Right ventricle myocardium inferior (tissue), 1 donor: ENCODE data around the gene SRPK1. TPM values are rescaled to one million over a fixed set of nuclear protein-coding genes. Genes with fewer than 3 reads are reported as not detected.
A peak's percentile ranks its signal among the peaks of the same experiment; 100 is the strongest.
"Not testable (repeated sequence)": the region's sequence is repeated elsewhere in the genome, so short reads cannot be mapped to it uniquely, and the experiment has no call there.

Experiments
- ATAC-seq: fragments of 200-7000 bp; cut with Tn5 transposase; one replicate; pipeline ENCODE4 v1.9.1; 2020; ENCODE audit warnings: mild to moderate bottlenecking, moderate library complexity
- DNase-seq: peaks from one replicate; pipeline ENCODE4 v3.0.0; 2021; ENCODE audit errors: missing footprints
- intact Hi-C: fragments of 100-400 bp; cut with DNase I; formaldehyde crosslinking; loops from one replicate; pipeline ENCODE4 v1.11.0; 2022
- total RNA-seq: library from RNA; stranded (reverse); fragmentation: NEBNext Ultra II Directional; extraction: Animal tissue kit (Norgen Biotek cat#: 25700); gene quantifications from one replicate; pipeline ENCODE4 v1.2.1, GENCODE V29; 2021
- donor health status: DM: no; HTN: yes; CAD: no; lungs with severe emphysema.

The SRPK1 gene
- total RNA-seq, 1 donor from 2014 or later, result 18.7 TPM

DNA sequence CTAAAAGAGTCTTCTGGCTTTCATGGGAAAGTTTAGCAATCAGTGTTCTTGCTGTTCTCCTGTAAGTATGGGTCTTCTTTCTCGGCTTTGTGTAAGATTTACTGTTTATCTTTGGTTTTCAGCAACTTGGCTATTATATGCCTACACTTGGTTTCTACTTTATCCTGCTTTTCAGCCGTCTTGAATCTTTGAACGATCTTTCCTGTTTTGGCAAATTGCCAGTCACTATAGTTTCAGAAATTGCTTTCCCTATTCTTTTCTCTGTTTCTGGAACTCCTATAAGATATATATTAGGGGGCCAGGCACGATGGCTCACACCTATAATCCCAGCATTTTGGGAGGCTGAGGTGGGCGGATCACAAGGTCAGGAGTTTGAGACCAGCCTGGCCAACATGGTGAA is 14.6 kb upstream of the SRPK1 start:
- DNase-seq, result no peak
- intact Hi-C loops, result no loop called here

DNA sequence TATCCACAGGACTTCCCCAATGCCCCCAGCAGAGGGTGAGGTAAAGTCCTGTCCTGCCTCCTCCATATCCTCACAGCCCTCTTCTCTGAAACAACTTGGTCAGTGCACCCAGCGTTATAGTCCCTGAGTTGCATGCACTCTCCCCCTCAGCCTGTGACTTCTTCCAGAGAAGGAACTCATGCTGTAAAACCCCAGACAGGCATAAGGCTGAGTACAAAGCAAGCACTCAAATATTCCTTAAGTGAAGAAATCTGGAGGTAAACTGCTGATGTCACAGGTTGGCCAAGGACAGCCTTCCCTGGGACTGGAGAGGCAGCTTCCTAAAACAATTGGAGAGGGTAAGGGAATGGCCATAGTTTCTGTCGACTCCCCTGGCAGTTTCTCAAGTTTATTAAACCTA is 12.9 kb upstream of the SRPK1 start:
- intact Hi-C loops, result no loop called here
- no peak for DNase-seq
- ATAC-seq, result no peak

More for the DNA sequence above, 14.6 kb upstream of the SRPK1 start:
- ATAC-seq, result no peak

DNA sequence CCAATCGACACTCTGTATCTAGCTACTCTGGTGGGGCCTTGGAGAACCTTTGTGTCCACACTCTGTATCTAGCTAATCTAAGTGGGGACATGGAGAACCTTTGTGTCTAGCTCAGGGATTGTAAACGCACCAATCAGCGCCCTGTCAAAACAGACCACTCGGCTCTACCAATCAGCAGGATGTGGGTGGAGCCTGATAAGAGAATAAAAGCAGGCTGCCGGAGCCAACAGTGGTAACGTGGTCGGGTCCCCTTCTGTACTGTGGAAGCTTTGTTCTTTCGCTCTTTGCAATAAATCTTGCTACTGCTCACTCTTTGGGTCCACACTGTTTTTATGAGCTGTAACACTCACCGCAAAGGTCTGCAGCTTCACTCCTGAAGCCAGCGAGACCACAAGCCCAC is 11.0 kb upstream of the SRPK1 start:
- intact Hi-C loops, ATAC-seq, DNase-seq: not testable (repeated sequence)

DNA sequence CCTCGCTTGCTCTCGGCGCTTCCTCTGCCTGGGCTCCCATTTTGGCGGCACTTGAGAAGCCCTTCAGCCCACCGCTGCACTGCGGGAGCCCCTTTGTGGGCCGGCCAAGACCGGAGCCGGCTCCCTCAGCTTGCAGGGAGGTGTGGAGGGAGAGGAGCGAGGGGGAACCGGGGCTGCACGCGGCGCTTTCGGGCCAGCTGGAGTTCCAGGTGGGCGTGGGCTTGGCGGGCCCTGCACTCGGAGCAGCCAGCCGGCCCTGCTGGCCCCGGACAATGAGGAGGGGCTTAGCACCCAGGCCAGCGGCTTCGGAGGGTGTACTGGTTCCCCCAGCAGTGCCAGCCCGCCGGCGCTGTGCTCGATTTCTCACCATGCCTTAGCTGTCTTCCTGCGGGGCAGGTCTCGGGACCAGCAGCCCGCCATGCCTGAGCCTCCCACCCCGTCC is 10.2 kb upstream of the SRPK1 start:
- DNase-seq, result no peak
- intact Hi-C loops, result no loop called here
- ATAC-seq, result no peak

DNA sequence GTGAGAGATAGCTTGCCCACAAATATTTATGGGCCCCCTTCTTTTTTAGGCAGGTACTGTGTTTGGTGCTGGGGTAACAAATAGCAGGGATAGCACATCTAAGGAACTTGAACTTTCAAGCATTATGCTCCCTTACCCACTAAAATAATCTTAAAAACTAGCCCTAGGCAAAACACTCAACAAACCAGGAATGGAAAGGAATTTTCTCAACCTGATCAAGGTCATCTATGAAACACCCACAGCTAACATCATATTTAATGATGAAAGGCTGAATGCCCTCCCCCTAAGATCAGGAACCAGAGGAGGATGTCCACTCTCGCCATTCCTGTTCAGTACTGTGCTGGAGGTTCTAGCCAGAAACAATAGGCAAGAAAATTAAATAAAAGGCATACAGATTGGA is 8.7 kb upstream of the SRPK1 start:
- ATAC-seq, result no peak
- no peak for DNase-seq
- intact Hi-C loops, result no loop called here

DNA sequence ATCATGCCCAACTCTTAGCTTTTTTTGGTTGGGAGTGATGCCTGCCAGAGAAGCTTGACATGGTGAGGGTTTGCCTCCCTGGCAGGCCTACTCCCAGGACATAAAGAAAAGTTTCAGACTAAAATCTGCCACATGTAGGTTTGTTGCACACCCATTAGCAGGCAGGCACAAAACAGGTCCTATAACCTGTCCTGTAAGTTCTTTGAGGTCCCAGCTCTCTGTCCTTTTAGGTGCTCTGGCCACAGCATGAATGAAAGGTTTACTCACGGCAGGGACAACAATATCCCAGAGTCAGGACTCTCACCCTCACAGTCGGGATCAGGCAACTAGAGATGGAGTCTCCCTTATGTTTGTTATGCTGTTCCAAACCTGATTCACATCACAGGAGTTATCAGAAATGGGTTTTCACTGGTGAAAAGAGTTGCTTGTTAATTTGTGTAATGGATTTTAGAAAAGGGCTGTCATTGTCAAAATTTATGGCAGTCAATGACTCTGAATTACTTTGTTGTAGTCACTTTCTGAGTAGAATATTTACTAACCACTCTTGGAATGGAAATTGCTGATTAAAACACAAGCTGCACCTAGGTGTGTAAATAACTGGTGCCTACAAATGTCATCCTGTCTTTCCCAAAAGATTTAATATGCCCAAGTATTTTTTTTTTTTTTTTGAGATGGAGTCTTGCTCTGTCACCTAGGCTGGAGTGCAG is 5.8 kb upstream of the SRPK1 start:
- no peak for ATAC-seq
- intact Hi-C loops, result no loop called here
- no peak for DNase-seq

DNA sequence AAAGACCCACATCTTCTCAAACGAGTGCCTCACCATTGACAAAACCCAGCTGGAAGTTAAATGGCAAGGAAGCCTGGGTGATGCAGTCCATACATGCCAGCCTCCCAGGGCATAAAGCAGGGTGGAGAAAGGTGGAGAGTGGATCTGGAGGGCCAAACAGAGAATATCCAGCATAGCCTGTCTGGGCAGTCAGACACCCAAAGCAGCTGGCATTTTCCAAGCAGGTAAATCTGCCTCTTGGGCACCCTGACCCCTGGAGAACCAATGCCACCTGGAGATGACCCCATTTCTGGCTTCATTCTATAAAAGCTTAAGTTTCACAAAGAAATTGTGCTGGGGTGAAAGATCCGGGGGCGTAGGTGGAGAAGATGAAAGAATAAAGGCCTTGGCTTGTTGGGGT is 5.1 kb upstream of the SRPK1 start:
- intact Hi-C loops, result no loop called here
- no peak for ATAC-seq

DNA sequence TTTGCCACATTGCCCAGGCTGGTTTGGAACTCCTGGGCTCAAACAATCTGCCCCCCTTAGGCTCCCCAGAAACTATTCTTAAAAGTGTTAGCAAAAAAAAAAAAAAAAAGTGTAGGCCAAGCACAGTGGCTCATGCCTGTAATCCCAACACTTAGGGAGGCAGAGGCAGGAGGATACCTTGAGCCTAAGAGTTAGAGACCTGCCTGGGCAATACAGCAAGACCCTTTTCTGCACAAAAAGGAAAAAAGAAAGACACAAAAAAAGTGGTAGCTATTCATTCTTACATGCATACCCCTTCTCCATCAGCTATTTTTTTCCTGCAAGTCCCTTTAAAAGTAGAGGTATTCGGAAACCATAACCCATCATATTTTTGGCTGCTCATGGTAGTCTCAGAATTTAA is 3.2 kb upstream of the SRPK1 start:
- DNase-seq, result no peak
- no peak for ATAC-seq
- intact Hi-C loops, result no loop called here

More for the DNA sequence above, 5.1 kb upstream of the SRPK1 start:
- no peak for DNase-seq

DNA sequence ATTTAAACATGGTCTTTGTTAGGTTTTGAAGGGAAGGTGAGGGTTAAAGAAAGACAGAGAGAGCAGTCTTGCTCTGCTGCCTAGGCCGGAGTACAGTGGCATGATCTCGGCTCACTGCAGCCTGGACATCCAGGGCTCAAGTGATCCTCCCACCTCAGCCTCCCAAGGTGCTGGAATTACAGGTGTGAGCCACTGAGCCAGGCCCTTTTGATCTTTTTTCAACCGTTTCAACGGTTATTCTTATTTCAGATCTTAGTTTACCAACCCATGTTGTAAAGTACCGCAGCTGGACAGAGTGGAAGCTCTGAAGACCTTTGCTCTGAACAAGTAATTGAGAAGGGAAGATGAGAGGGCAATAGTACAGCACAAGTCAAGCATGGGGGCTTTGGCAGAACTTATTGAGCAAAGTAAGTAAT is 1.2 kb upstream of the SRPK1 start:
- ATAC-seq, result no peak
- intact Hi-C loops, result no loop called here
- no peak for DNase-seq

DNA sequence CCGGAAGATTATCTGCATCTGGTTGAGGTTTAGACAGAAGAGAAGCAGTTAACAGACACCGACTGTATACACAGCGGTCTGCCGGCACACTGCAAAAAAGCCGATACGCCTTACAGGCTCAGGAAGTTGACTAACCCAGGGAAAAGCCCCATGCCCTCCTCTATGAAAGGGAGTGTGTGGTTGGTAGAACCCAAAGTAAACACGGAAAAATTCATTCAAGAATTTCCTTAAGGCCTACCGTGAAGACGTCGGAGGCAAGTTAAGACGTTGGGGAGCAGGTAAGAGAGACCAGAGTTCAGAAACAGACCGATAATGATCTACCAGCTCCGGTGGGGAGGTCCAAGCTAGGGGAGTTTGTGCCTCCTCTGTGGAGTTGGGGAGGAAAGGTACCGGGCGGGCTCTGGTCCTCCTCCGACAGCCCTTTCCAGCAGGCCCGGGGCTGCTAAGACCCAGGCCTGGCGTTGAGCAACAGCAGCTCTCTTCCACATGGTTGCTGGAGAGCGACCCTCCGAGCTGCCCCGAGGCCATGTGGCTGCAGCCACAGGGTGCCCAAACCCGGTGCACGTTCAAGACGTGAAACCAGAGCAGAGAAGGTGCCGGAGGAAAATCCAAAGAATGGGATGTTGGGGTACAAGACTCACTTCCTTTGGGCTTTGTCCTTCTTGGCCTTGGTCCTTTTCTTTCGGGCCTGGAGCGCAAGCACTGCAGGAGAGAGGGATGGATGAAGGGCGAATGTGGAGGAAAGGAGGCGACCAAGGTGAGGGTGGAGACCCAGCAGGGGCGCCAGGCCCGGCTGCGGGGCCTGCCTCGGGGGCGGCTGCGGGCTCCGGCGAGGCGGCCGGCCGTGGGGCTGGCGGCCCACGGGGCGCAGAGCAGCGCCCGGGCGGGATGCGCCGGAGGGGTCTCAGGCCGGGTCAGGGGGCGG is 809 bp downstream of the SRPK1 start:
- DNase-seq (no peak), ATAC-seq (peak; percentile 15)
- intact Hi-C loops, result no loop called here

DNA sequence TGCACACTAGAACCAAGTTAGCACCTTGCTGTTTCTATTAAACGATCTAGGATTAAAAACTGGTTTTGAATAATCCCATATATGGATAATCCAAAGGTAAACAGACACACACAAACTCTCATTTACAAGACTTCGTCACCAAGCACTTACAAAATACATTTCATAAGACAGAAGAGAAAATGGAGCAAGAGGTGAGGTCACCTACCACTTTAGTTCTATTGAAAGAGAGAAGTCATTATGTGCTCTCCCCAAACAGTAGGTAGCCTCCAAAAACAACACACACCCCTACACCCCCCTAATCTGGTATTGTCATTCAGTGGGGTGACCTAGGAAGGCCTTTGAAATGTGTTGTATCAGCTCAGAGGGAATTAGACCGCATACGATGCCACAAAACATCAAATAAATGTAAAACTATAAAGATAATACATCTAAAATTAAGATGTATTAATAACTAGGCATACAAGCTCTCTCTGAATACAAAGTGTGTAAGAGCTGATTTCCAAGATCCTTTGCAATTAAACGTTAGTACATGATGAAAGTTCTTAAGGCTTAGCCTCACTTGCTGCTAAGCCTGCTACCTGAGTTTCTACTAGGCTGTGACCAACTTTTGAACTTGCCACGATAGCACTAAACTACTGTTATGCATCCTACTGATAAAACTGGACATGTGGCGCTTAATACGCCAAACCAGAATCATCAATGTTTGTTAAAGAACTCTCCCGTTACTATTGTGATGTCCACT is 1.6 kb downstream of the SRPK1 start:
- DNase-seq, result no peak

DNA sequence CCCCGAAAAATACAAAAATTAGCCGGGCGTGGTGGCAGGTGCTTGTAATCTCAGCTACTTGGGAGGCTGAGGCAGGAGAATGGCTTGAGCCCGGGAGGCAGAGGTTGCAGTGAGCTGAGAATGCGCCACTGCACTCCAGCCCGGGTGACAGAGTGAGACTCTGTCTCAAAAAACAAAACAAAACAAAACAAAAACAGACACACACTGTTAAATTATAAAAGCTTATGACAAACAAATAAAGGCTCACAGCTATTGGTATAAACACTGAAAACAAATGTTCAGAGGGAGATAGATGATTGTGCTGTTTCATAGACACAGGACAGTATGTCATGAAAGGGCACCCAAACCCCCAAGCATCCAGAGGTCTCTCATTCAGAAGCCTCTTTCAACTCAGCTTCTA is 4.0 kb downstream of the SRPK1 start:
- DNase-seq, intact Hi-C loops, ATAC-seq: not testable (repeated sequence)

More for the DNA sequence above, 1.6 kb downstream of the SRPK1 start:
- no peak for ATAC-seq
- intact Hi-C loops, result no loop called here

DNA sequence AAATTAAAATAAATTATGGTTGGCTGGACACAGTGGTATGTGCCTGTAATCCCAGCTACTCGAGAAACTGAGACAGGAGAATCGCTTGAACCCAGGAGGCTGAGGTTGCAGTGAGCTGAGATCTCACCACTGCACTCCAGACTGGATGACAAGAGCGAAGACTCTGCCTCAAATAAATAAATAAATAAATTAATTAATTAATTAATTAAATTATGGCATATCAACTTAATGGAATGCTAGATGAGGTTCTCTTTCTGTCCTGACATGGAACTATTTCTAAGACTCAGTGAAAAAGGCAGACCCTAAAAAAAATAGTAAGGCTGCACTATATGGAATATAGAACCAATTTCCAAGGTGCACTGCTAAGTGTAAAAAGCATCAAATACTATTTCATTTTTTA is 4.8 kb downstream of the SRPK1 start:
- no peak for ATAC-seq
- intact Hi-C loops, result no loop called here
- DNase-seq, result no peak

DNA sequence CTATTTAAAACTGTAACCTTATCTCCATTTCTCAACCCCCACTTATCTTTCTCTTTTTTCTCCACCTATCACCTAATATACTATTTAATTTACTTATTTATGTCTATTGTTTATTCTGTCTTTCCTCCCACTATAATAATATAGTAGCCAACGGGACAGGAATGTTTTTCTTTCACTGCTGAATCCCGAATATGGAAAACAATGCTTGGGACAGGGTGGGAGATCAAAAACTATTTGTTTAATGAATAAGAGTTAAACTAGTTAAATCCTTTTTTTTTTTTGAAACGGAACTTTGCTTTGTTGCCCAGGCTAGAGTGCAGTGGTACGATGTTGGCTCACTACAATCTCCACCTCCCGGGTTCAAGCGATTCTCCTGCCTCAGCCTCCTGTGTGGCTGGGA is 6.4 kb downstream of the SRPK1 start:
- DNase-seq, result no peak
- intact Hi-C loops, result no loop called here
- no peak for ATAC-seq

DNA sequence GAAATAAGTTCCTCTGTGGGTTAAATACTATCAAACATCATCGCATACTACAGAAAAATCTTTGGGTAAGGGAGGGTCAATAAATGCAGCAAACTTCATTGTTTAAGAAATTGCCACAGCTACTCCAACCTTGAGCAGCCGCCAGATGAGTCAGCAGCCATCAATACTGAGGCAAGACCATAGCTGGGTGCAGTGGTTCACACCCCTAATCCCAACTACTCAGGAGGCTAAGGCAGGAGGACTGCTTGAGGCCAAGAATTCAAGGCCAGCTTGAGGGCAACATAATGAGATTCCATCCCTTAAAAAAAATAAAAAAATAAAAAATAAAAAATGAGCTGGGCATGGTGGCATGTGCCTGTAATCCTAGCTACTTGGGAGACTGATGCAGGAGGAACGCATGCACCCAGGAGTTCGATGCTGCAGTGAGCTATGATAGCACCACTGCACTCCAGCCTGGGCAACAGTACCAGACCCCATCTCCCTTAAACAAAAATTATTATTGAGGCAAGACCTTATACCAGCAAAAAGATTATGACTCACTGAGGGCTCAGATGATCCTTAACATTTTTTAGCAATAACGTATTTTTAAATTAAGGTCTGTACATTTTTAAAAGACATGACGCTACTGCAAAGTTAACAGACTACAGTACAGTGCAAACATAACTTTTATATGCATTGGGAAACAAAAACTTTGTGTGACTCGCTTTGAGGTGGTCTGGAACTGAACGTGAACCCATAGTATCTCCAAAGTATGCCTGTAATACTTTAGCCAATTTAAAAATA is 8.8 kb downstream of the SRPK1 start:
- ATAC-seq, result no peak
- intact Hi-C loops, result no loop called here
- no peak for DNase-seq

DNA sequence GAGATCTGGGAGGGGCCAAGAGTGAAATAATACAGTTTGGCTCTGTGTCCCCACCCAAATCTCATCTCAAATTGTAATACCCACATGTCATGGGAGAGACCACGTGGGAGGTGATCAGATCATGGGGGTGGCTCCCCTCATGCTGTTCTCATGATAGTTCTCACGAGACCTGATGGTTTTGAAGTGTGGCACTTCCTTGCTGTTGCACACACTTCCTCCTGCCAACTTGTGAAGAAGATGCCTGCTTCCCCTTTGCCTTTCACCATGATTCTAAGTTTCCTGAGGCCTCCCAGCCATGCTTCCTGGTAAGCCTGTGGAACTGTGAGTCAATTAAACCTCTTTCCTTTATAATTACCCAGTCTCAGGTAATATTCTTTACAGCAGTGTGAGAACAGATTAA is 11.3 kb downstream of the SRPK1 start:
- intact Hi-C loops, DNase-seq, ATAC-seq: not testable (repeated sequence)

DNA sequence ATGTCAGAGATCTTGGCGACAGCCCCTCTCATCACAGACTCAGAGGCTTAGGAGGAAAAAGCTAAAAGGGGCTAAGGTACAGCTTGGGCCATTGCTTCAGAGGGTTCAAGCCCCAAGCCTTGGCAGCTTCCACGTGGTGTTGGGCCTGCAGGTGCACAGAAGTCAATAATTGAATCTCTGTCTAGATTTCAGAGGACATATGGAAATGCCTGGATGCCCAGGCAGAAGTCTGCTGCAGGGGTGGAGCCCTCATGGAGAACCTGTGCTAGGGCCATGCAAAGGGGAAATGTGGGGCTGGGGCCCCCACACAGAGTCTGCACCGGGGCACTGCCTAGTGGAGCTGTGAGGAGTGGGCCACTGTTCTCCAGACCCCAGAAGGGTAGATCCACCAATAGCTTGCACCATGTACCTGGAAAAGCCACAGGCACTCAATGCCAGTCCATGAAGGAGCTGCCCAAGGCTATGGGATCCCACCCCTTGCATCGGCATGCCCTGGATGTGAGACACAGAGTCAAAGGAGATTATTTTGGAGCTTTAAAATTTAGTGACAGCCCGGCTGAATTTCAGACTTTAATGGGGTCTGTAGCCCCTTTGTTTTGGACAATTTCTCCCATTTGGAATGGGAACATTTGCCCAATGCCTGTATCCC is 12.0 kb downstream of the SRPK1 start:
- intact Hi-C loops, ATAC-seq, DNase-seq: not testable (repeated sequence)

DNA sequence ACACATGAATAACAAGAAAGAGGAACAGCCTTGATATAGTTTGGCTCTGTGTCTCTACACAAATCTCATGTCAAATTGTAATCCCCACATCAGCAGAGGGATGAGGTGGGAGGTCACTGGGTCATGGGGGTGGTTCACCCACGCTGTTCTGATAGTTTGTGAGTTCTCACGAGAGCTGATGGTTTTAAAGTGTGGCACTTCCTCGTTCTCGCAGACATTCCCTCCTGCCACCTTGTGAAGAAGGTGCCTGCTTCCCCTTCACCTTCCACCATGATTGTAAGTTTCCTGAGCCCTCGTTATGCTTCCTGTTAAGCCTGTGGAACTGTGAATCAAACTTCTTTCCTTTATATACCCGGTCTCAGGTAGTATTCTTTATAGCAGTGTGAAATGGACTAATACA is 13.1 kb downstream of the SRPK1 start:
- intact Hi-C loops, result no loop called here
- DNase-seq, result no peak
- no peak for ATAC-seq
